Upper lobe of right lung (tissue), 1 donor: Measurements from ENCODE around the gene ANKRD37. TPM values are rescaled to one million over a fixed set of nuclear protein-coding genes. Genes with fewer than 3 reads are reported as not detected.

Experiments used
- ATAC-seq: fragments of 200-7000 bp; cut with Tn5 transposase; one replicate; pipeline ENCODE4 v1.9.1; 2020; ENCODE audit warnings: mild to moderate bottlenecking, moderate library complexity
- DNase-seq: peaks from one replicate; pipeline ENCODE4 v3.0.0-alpha.2; 2020
- H3K27ac ChIP-seq: fragments of 200-600 bp; one replicate; pipeline ENCODE4 v1.8.0; 2022
- H3K27me3 ChIP-seq: fragments of 200-600 bp; one replicate; pipeline ENCODE4 v1.8.0; 2022; ENCODE audit warnings: mild to moderate bottlenecking
- H3K36me3 ChIP-seq: fragments of 200-600 bp; one replicate; pipeline ENCODE4 v1.8.0; 2022
- H3K4me1 ChIP-seq: fragments of 200-600 bp; one replicate; pipeline ENCODE4 v1.8.0; 2022
- H3K4me3 ChIP-seq: fragments of 200-600 bp; one replicate; pipeline ENCODE4 v1.8.0; 2022; ENCODE audit warnings: mild to moderate bottlenecking
- H3K9me3 ChIP-seq: fragments of 200-600 bp; one replicate; pipeline ENCODE4 v1.8.0; 2022
- intact Hi-C: fragments of 100-400 bp; cut with DNase I; formaldehyde crosslinking; loops from one replicate; pipeline ENCODE4 v1.11.0; 2022
- total RNA-seq: library from RNA; stranded (reverse); fragmentation: NEBNext Ultra II Directional; extraction: Animal tissue kit (Norgen Biotek cat#: 25700); gene quantifications from one replicate; pipeline ENCODE4 v1.2.1, GENCODE V29; 2021
- TF ChIP-seq, protein P1 (sequence below): fragments of 200-600 bp; IDR thresholded peaks from one replicate; pipeline ENCODE4 v1.8.0; 2022; ENCODE audit warnings: antibody characterized with exemption
- donor health status: DM: no; HTN: yes; CAD: no; lungs with severe emphysema.

The ANKRD37 gene
- total RNA-seq, 1 donor from 2014 or later, result 7.7 TPM

DNA sequence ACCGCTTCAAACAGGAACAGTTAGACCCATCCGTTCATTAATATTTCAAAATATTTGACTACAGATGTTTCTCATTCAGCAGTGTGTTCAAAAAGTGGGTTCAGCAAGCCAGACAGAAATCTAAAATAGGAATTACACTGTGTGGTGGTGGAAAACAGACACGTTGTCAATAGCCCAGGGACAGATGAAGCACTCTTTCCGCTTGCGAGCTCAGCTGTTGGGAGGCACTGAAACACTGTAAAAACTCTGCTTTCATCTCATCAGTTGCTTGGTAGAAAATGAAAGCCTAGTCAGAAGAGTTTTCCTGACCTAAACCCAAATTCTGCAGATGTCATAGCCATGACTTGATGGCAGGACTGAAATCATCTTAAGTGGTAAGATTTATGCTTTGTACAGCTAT, 39.4 kb upstream of the ANKRD37 start:
- ATAC-seq, result no peak
- Histone ChIP-seq H3K36me3 (peaks cover 34% of the 10 kb centered on the region), H3K4me1 (no peaks in the 10 kb centered on the region), H3K27me3 (no peaks in the 10 kb centered on the region), H3K9me3 (no peaks in the 10 kb centered on the region), H3K4me3 (no peak overlapping the region), H3K27ac (no peak overlapping the region)
- intact Hi-C loops, result no loop called here
- TF ChIP-seq, protein P1, sequence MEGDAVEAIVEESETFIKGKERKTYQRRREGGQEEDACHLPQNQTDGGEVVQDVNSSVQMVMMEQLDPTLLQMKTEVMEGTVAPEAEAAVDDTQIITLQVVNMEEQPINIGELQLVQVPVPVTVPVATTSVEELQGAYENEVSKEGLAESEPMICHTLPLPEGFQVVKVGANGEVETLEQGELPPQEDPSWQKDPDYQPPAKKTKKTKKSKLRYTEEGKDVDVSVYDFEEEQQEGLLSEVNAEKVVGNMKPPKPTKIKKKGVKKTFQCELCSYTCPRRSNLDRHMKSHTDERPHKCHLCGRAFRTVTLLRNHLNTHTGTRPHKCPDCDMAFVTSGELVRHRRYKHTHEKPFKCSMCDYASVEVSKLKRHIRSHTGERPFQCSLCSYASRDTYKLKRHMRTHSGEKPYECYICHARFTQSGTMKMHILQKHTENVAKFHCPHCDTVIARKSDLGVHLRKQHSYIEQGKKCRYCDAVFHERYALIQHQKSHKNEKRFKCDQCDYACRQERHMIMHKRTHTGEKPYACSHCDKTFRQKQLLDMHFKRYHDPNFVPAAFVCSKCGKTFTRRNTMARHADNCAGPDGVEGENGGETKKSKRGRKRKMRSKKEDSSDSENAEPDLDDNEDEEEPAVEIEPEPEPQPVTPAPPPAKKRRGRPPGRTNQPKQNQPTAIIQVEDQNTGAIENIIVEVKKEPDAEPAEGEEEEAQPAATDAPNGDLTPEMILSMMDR, result no peak
- DNase-seq, result no peak

DNA sequence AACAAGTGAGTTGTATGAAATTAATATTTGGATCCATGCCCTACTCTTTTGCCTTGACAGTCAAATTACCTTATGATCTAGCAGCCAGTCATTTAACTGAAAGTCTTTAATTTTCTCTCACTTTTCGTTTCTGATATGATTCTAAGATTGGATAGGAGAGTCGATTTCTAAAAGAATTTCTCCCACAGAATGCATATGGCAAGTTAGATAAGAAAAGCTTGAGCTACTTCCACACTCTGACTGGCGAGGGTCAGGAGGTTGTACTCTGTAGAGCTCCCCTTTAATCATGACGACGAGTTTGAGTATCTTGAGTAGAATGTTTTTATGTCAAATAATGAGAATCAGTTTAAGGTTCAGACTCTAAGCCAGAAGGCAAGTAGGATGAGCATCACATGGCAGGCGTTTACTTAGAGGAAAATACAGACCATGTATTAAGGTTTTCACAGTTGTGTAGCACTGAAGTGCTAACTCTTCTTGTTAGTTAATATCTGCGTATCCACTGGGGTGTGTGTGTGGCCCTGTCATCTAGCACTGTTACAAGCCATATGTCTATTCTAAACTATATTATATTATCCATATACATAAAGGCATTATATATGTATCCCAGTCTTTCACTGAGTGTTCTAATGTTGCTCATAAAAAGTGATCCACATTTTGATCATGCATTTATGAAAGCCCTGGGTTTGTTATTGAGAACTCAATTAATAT, 38.8 kb upstream of the ANKRD37 start:
- Histone ChIP-seq H3K9me3 (no peaks in the 10 kb centered on the region), H3K27ac (no peak overlapping the region), H3K27me3 (no peaks in the 10 kb centered on the region), H3K4me3 (no peak overlapping the region), H3K36me3 (peaks cover 30% of the 10 kb centered on the region), H3K4me1 (no peaks in the 10 kb centered on the region)
- ATAC-seq, result no peak
- TF ChIP-seq, protein P1, result no peak
- intact Hi-C loops, result no loop called here
- DNase-seq, result no peak

DNA sequence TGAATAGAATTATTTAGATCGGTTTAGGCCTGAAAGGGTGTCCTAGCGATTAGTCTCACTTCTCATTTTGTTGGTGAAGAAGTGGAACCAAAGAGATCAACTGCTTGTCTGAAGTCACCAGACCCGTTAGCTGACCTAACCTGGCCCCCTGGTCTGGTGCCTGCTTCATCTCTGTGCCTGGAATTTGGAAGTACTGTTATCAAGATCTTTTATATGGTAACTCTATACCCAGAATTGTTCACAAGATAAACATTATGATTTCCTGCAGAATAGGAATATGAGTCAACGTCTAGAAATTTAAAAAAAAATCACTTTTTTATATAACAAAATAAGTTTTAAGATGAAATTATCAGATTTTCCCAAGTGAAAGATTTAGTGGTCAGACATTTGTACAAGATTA, 38.1 kb upstream of the ANKRD37 start:
- Histone ChIP-seq H3K4me3 (no peak overlapping the region), H3K27me3 (no peaks in the 10 kb centered on the region), H3K4me1 (no peaks in the 10 kb centered on the region), H3K27ac (no peak overlapping the region), H3K9me3 (no peaks in the 10 kb centered on the region), H3K36me3 (peaks cover 24% of the 10 kb centered on the region)
- no peak for ATAC-seq
- TF ChIP-seq, protein P1, result no peak
- no peak for DNase-seq
- intact Hi-C loops, result no loop called here

DNA sequence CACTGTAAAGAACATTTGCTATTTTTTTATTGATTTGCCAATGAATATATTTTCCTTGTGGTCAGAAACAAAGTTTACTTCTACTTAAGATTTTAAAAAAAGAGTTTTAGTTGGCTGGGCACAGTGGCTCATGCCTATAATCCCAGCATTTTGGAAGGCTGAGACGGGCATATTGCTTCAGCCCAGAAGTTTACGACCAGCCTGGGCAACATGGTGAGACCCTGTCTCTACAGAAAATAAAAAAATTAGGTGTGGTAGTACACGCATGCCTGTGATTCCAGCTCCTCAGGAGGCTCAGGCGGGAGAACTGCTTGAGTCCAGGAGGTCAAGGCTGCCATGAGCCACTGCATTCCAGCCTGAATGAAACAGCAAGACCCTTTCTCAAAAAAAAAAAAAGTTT, 37.7 kb upstream of the ANKRD37 start:
- Histone ChIP-seq H3K27me3 (no peaks in the 10 kb centered on the region), H3K9me3 (no peaks in the 10 kb centered on the region), H3K4me1 (no peaks in the 10 kb centered on the region), H3K27ac (no peak overlapping the region), H3K4me3 (no peak overlapping the region), H3K36me3 (peaks cover 20% of the 10 kb centered on the region)
- DNase-seq (no peak), ATAC-seq (no peak)
- TF ChIP-seq, protein P1, result no peak
- intact Hi-C loops, result no loop called here

DNA sequence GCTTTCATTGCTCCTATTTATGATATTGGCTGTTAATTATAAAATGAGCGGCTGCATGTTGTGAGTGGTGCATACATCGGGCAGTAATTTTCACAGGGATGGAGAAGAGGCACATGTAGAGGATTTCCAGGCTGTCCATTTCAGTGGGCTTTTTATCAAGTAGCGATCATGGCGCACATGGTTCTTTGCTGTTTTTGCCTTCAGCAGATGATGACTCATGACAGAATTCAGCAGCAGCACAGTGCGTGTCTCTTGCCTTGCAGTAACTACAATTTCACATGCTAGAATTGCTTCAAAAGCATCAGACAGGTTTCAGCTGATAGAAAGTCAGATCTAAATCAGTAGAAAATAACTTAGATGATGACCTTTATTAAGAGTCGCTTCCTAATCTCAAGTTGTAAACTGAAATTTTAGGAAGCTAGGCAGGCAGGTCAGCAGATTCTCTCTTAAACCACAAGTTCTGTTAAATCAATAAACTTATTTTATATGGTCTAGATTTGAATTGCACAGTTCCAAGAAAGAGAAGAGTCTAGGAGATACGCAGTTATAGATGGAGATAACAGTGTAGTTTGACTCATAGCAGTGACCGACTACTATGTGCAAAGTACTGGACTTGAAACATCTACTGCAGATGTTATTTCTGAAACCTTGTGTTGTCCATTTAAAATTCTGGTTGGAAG, 36.7 kb upstream of the ANKRD37 start:
- intact Hi-C loops, result no loop called here
- DNase-seq, result no peak
- ATAC-seq, result no peak
- H3K4me1 ChIP-seq, result no peaks in the 10 kb centered on the region
- peaks cover 20% of the 10 kb centered on the region for H3K36me3 ChIP-seq
- no peaks in the 10 kb centered on the region for H3K27me3 ChIP-seq
- H3K4me3 ChIP-seq, result no peak overlapping the region
- H3K27ac ChIP-seq, result no peak overlapping the region
- H3K9me3 ChIP-seq, result no peaks in the 10 kb centered on the region
- TF ChIP-seq, protein P1, result no peak
